HG03354 (cell line): Measurements from ENCODE around the gene GALNS.
"Not testable (repeated sequence)": the region's sequence is repeated elsewhere in the genome, so short reads cannot be mapped to it uniquely, and the experiment has no call there.

Experiments
- ATAC-seq: cut with Tn5 transposase; IDR thresholded peaks from one replicate; pipeline ENCODE4 v1.9.1; 2021; ENCODE audit warnings: mild to moderate bottlenecking; ENCODE audit not compliant: unreplicated experiment, poor library complexity, severe bottlenecking

GALNS gene

GRCh38 chr16:88792668-88793250, 64.0 kb downstream of the GALNS start:
- no peak for ATAC-seq

GRCh38 chr16:88792078-88792550, 64.6 kb downstream of the GALNS start:
- ATAC-seq: no peak

- no peak for ATAC-seq
These were observed 66.2 kb downstream of the GALNS start for GRCh38 chr16:88790312-88791211.

- no peak for ATAC-seq
These were observed 67.2 kb downstream of the GALNS start for GRCh38 chr16:88789594-88789993.

- ATAC-seq: not testable (repeated sequence)
These were observed 68.0 kb downstream of the GALNS start for GRCh38 chr16:88788749-88789148.

- ATAC-seq: no peak
These were observed 69.0 kb downstream of the GALNS start for GRCh38 chr16:88787579-88788314.

- peak; percentile 26 for ATAC-seq
These were observed 71.4 kb downstream of the GALNS start, which contains the start of gene PIEZO1 for GRCh38 chr16:88785106-88785924. TSS of gene PIEZO1 (minus strand) at chr16:88785220. CDS start at chr16:88784964, 256 bp downstream.

- ATAC-seq: peak; percentile 29
These were observed 72.0 kb downstream of the GALNS start for GRCh38 chr16:88784856-88785105.

GRCh38 chr16:88784074-88784855, 72.5 kb downstream of the GALNS start:
- ATAC-seq: peak; percentile 27

GRCh38 chr16:88783391-88784073, 73.2 kb downstream of the GALNS start:
- no peak for ATAC-seq

GRCh38 chr16:88782454-88783390, 74.0 kb downstream of the GALNS start:
- ATAC-seq: no peak

GRCh38 chr16:88781140-88782077, 75.3 kb downstream of the GALNS start:
- ATAC-seq: no peak

- ATAC-seq: no peak
These were observed 76.3 kb downstream of the GALNS start for GRCh38 chr16:88780142-88781062.

GRCh38 chr16:88779406-88780141, 77.2 kb downstream of the GALNS start:
- no peak for ATAC-seq
